Mesothelial cell of epicardium (in vitro differentiated cells): ENCODE data around the gene KLHL20. TPM values are rescaled to one million over a fixed set of nuclear protein-coding genes. Genes with fewer than 3 reads are reported as not detected.
"Not testable (repeated sequence)": the region's sequence is repeated elsewhere in the genome, so short reads cannot be mapped to it uniquely, and the experiment has no call there.

Experiments
- DNase-seq, 2 experiments: peaks; one replicate each; pipeline ENCODE4 v3.0.0; 2021; ENCODE audit warnings: low spot score in 2 of 2; ENCODE audit not compliant: unreplicated experiment in 2 of 2
- H3K27ac Mint-ChIP-seq: 2 replicates; pipeline ENCODE4 v1.8.0; 2021; ENCODE audit warnings: mixed read lengths
- H3K27me3 Mint-ChIP-seq: 2 replicates; pipeline ENCODE4 v1.8.0; 2021; ENCODE audit warnings: low read depth, mixed read lengths
- H3K36me3 Mint-ChIP-seq: 2 replicates; pipeline ENCODE4 v1.8.0; 2021; ENCODE audit warnings: mixed read lengths
- H3K4me1 Mint-ChIP-seq: 2 replicates; pipeline ENCODE4 v1.8.0; 2021; ENCODE audit warnings: mixed read lengths
- H3K4me3 Mint-ChIP-seq: 2 replicates; pipeline ENCODE4 v1.8.0; 2021; ENCODE audit warnings: mild to moderate bottlenecking, moderate library complexity, mixed read lengths
- H3K9me3 Mint-ChIP-seq: 2 replicates; pipeline ENCODE4 v1.8.0; 2021; ENCODE audit warnings: mixed read lengths
- total RNA-seq: library from RNA; stranded (reverse); gene quantifications from 3 replicates; pipeline ENCODE4 v1.2.1, GENCODE V29; 2021
- TF ChIP-seq, protein P1 (sequence below): fragments of 200-600 bp; sonication (generic); IDR thresholded peaks from one replicate; pipeline ENCODE4 v1.5.0; 2021; ENCODE audit warnings: antibody characterized with exemption; ENCODE audit not compliant: unreplicated experiment

The KLHL20 gene
- total RNA-seq, 1 donor from 2014 or later, result 26.3 TPM

DNA sequence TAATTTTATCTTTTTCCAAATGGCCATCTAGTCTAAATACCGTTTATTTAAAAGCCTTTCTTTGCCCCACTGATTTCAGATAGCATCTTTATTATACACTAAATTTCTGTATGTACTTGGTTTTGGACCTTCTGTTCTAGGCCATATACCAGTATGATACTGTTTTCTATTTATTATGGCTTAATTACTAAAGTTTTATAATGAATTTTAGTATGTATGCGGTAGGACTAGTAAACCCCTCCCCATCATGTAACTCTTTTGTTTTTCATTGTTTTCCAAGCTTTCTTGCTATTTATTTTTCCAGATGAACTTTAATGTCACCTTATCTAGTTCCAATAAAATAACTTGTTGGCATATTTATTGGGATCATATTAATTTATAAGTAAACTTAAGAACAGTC lies 29.9 kb downstream of the KLHL20 start:
- TF ChIP-seq, protein P1, sequence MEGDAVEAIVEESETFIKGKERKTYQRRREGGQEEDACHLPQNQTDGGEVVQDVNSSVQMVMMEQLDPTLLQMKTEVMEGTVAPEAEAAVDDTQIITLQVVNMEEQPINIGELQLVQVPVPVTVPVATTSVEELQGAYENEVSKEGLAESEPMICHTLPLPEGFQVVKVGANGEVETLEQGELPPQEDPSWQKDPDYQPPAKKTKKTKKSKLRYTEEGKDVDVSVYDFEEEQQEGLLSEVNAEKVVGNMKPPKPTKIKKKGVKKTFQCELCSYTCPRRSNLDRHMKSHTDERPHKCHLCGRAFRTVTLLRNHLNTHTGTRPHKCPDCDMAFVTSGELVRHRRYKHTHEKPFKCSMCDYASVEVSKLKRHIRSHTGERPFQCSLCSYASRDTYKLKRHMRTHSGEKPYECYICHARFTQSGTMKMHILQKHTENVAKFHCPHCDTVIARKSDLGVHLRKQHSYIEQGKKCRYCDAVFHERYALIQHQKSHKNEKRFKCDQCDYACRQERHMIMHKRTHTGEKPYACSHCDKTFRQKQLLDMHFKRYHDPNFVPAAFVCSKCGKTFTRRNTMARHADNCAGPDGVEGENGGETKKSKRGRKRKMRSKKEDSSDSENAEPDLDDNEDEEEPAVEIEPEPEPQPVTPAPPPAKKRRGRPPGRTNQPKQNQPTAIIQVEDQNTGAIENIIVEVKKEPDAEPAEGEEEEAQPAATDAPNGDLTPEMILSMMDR, result no peak
- Mint-ChIP-seq H3K27me3 (no peaks in the 10 kb centered on the region), H3K27ac (no peak overlapping the region)

GRCh38 chr1:173749137-173749536 lies 34.4 kb downstream of the KLHL20 start:
- no peaks in the 10 kb centered on the region for H3K27me3 Mint-ChIP-seq
- H3K36me3 Mint-ChIP-seq, result peaks cover 17% of the 10 kb centered on the region
- no peak overlapping the region for H3K27ac Mint-ChIP-seq
- no peaks in the 10 kb centered on the region for H3K9me3 Mint-ChIP-seq
- H3K4me1 Mint-ChIP-seq, result no peaks in the 10 kb centered on the region
- H3K4me3 Mint-ChIP-seq, result no peak overlapping the region
- TF ChIP-seq, protein P1, result no peak
- DNase-seq, result no peak

More for the DNA sequence above, 29.9 kb downstream of the KLHL20 start:
- peaks cover 11% of the 10 kb centered on the region for H3K9me3 Mint-ChIP-seq
- H3K4me1 Mint-ChIP-seq, result no peaks in the 10 kb centered on the region
- no peak overlapping the region for H3K4me3 Mint-ChIP-seq
- H3K36me3 Mint-ChIP-seq, result peaks cover 36% of the 10 kb centered on the region
- no peak for DNase-seq

GRCh38 chr1:173753830-173754229 lies 39.0 kb downstream of the KLHL20 start:
- Mint-ChIP-seq H3K36me3 (peaks cover 45% of the 10 kb centered on the region), H3K4me1 (no peaks in the 10 kb centered on the region), H3K9me3 (no peaks in the 10 kb centered on the region), H3K27ac (no peak overlapping the region), H3K4me3 (no peak overlapping the region), H3K27me3 (no peaks in the 10 kb centered on the region)
- no peak for DNase-seq
- TF ChIP-seq, protein P1, result no peak

GRCh38 chr1:173757666-173758065 lies 42.9 kb downstream of the KLHL20 start:
- Mint-ChIP-seq H3K4me1 (no peaks in the 10 kb centered on the region), H3K36me3 (peaks cover 76% of the 10 kb centered on the region), H3K27me3 (no peaks in the 10 kb centered on the region), H3K27ac (no peak overlapping the region), H3K9me3 (peaks cover 37% of the 10 kb centered on the region), H3K4me3 (no peak overlapping the region)
- TF ChIP-seq, protein P1, result no peak
- no peak for DNase-seq

GRCh38 chr1:173758110-173758509 lies 43.3 kb downstream of the KLHL20 start:
- H3K4me1 Mint-ChIP-seq, result no peaks in the 10 kb centered on the region
- H3K27ac Mint-ChIP-seq, result no peak overlapping the region
- peaks cover 42% of the 10 kb centered on the region for H3K9me3 Mint-ChIP-seq
- TF ChIP-seq, protein P1, result no peak
- peaks cover 80% of the 10 kb centered on the region for H3K36me3 Mint-ChIP-seq
- no peak for DNase-seq
- no peak overlapping the region for H3K4me3 Mint-ChIP-seq
- no peaks in the 10 kb centered on the region for H3K27me3 Mint-ChIP-seq

- Mint-ChIP-seq H3K27ac (no peak overlapping the region), H3K27me3 (no peaks in the 10 kb centered on the region), H3K36me3 (peaks cover 84% of the 10 kb centered on the region), H3K4me1 (no peaks in the 10 kb centered on the region), H3K9me3 (peaks cover 50% of the 10 kb centered on the region), H3K4me3 (no peak overlapping the region)
- TF ChIP-seq, protein P1, result no peak
- DNase-seq, result no peak
Observed at GRCh38 chr1:173758980-173759379, 44.2 kb downstream of the KLHL20 start.

- not testable (repeated sequence) for H3K27ac Mint-ChIP-seq, H3K27me3 Mint-ChIP-seq, DNase-seq, H3K4me1 Mint-ChIP-seq, H3K4me3 Mint-ChIP-seq
- peaks cover 74% of the 10 kb centered on the region for H3K36me3 Mint-ChIP-seq
- peaks cover 62% of the 10 kb centered on the region for H3K9me3 Mint-ChIP-seq
Observed at GRCh38 chr1:173764331-173764730, 49.5 kb downstream of the KLHL20 start.
